ENCODE data around the gene GLRX.

- TF ChIP-seq, protein P1, sequence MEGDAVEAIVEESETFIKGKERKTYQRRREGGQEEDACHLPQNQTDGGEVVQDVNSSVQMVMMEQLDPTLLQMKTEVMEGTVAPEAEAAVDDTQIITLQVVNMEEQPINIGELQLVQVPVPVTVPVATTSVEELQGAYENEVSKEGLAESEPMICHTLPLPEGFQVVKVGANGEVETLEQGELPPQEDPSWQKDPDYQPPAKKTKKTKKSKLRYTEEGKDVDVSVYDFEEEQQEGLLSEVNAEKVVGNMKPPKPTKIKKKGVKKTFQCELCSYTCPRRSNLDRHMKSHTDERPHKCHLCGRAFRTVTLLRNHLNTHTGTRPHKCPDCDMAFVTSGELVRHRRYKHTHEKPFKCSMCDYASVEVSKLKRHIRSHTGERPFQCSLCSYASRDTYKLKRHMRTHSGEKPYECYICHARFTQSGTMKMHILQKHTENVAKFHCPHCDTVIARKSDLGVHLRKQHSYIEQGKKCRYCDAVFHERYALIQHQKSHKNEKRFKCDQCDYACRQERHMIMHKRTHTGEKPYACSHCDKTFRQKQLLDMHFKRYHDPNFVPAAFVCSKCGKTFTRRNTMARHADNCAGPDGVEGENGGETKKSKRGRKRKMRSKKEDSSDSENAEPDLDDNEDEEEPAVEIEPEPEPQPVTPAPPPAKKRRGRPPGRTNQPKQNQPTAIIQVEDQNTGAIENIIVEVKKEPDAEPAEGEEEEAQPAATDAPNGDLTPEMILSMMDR (IDR thresholded peaks at IDR 0.05; ENCODE audit: insufficient read depth, low read length) = no peak
- TF ChIP-seq, protein P2, sequence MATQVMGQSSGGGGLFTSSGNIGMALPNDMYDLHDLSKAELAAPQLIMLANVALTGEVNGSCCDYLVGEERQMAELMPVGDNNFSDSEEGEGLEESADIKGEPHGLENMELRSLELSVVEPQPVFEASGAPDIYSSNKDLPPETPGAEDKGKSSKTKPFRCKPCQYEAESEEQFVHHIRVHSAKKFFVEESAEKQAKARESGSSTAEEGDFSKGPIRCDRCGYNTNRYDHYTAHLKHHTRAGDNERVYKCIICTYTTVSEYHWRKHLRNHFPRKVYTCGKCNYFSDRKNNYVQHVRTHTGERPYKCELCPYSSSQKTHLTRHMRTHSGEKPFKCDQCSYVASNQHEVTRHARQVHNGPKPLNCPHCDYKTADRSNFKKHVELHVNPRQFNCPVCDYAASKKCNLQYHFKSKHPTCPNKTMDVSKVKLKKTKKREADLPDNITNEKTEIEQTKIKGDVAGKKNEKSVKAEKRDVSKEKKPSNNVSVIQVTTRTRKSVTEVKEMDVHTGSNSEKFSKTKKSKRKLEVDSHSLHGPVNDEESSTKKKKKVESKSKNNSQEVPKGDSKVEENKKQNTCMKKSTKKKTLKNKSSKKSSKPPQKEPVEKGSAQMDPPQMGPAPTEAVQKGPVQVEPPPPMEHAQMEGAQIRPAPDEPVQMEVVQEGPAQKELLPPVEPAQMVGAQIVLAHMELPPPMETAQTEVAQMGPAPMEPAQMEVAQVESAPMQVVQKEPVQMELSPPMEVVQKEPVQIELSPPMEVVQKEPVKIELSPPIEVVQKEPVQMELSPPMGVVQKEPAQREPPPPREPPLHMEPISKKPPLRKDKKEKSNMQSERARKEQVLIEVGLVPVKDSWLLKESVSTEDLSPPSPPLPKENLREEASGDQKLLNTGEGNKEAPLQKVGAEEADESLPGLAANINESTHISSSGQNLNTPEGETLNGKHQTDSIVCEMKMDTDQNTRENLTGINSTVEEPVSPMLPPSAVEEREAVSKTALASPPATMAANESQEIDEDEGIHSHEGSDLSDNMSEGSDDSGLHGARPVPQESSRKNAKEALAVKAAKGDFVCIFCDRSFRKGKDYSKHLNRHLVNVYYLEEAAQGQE (IDR thresholded peaks at IDR 0.05; ENCODE audit: insufficient replicate concordance, low read depth) = no peak
- TF ChIP-seq POLR2AphosphoS5 (IDR thresholded peaks at IDR 0.05; ENCODE audit: low read depth) = no peak
Observed at GRCh38 chr5:95817430-95817829, 5.1 kb downstream of the GLRX start.
